Activated CD8-positive, alpha-beta T cell treated with anti-CD3 and anti-CD28 coated beads for 36 hours (primary cell): ENCODE results near the gene TAF5. TPM values are rescaled to one million over a fixed set of nuclear protein-coding genes. Genes with fewer than 3 reads are reported as not detected.
A peak's percentile ranks its signal among the peaks of the same experiment; 100 is the strongest.

Source experiments
- ATAC-seq: fragments of 200-7000 bp; cut with Tn5 transposase; one replicate; pipeline ENCODE4 v1.10.0; 2021; ENCODE audit warnings: mild to moderate bottlenecking, moderate library complexity
- CTCF ChIA-PET: fragments of 350-600 bp; sonication (Branson Sonifier 250); formaldehyde crosslinking; loops from one replicate; lab custom pipeline; 2021; ENCODE audit warnings: antibody characterized with exemption; lab: Charles Lee
- POLR2A ChIA-PET: fragments of 350-600 bp; sonication (Branson Sonifier 250); formaldehyde crosslinking; loops from one replicate; lab custom pipeline; 2021; ENCODE audit warnings: antibody characterized with exemption; lab: Charles Lee
- DNase-seq: peaks from one replicate; pipeline ENCODE4 v3.0.0-alpha.2; 2020
- H3K27ac Mint-ChIP-seq: one replicate; pipeline ENCODE4 v1.8.0; 2021; ENCODE audit warnings: mild to moderate bottlenecking, mixed read lengths
- H3K27me3 Mint-ChIP-seq: one replicate; pipeline ENCODE4 v1.8.0; 2021; ENCODE audit warnings: mixed read lengths
- H3K36me3 Mint-ChIP-seq: one replicate; pipeline ENCODE4 v1.8.0; 2021; ENCODE audit warnings: low read depth, mixed read lengths
- H3K4me1 Mint-ChIP-seq: one replicate; pipeline ENCODE4 v1.8.0; 2021; ENCODE audit warnings: low read depth, mixed read lengths
- H3K4me3 Mint-ChIP-seq: one replicate; pipeline ENCODE4 v1.8.0; 2021; ENCODE audit warnings: mild to moderate bottlenecking, moderate library complexity, mixed read lengths
- H3K9me3 Mint-ChIP-seq: one replicate; pipeline ENCODE4 v1.8.0; 2021; ENCODE audit warnings: mixed read lengths
- intact Hi-C: fragments of 100-400 bp; cut with micrococcal nuclease; formaldehyde crosslinking; loops from one replicate; pipeline ENCODE4 v1.10.0; 2022
- microRNA-seq: library from miRNA; unstranded; fragments of <30 nt; microRNA quantifications from one replicate; pipeline ENCODE4 v1.2.0, GENCODE V29; 2022; ENCODE audit warnings: borderline microRNAs expressed, borderline replicate concordance
- total RNA-seq, 2 experiments: library from RNA; stranded (reverse); gene quantifications; one replicate each; pipeline ENCODE4 v1.2.3, GENCODE V29; 2021
- TF ChIP-seq, protein P1 (sequence below): fragments of 200-600 bp; IDR thresholded peaks from one replicate; pipeline ENCODE4 v1.8.0; 2022; ENCODE audit warnings: antibody characterized with exemption, mild to moderate bottlenecking

TAF5 gene
- total RNA-seq, 2 experiments from 2014 or later, result 11.1 to 13.0 TPM

DNA sequence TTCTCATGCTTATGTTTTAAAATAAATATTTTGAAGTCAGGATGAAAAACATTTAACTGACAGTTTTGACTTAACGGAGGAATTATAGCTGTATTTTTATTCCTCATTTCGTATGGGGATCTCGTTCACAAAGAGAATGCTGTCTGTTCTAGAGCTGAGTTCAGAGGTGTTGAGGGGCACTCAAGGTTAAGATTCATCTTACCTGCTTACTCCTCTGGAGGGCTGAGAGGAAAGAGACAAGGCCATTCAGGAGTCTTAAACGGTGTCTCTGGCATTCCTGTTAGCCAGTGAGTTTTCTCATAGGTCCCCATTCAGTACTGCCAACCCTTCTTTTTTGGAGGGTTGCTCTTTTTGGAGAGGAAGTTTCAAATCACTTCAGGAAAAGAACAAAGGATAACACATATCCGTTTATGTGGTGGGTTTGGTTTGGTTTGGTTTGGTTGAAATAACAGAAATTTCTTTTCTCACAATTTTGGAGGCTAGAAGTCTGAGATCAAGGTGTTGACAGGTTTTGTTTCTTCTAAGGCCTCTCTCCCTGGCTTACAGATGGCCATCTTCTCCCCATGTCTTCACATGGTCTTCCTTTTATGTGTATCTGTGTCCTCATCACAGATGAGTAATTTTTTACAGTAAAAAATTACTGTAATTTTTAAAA, 61.3 kb downstream of the TAF5 start:
- Mint-ChIP-seq H3K36me3 (peaks cover 64% of the 10 kb centered on the region), H3K4me1 (peaks cover 36% of the 10 kb centered on the region), H3K27ac (peak overlapping the region; percentile 75), H3K9me3 (no peaks in the 10 kb centered on the region), H3K27me3 (no peaks in the 10 kb centered on the region), H3K4me3 (no peak overlapping the region)
- intact Hi-C loops, result no loop called here
- ATAC-seq (peak; percentile 13), DNase-seq (no peak)
- TF ChIP-seq, protein P1, sequence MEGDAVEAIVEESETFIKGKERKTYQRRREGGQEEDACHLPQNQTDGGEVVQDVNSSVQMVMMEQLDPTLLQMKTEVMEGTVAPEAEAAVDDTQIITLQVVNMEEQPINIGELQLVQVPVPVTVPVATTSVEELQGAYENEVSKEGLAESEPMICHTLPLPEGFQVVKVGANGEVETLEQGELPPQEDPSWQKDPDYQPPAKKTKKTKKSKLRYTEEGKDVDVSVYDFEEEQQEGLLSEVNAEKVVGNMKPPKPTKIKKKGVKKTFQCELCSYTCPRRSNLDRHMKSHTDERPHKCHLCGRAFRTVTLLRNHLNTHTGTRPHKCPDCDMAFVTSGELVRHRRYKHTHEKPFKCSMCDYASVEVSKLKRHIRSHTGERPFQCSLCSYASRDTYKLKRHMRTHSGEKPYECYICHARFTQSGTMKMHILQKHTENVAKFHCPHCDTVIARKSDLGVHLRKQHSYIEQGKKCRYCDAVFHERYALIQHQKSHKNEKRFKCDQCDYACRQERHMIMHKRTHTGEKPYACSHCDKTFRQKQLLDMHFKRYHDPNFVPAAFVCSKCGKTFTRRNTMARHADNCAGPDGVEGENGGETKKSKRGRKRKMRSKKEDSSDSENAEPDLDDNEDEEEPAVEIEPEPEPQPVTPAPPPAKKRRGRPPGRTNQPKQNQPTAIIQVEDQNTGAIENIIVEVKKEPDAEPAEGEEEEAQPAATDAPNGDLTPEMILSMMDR, result no peak
- CTCF ChIA-PET, result no interaction called here
- POLR2A ChIA-PET, result interaction anchor here (1.0 kb wide), 1 partner anchor 9 kb away, joined by 3 read pairs; no protein-coding TSS in a partner anchor

DNA sequence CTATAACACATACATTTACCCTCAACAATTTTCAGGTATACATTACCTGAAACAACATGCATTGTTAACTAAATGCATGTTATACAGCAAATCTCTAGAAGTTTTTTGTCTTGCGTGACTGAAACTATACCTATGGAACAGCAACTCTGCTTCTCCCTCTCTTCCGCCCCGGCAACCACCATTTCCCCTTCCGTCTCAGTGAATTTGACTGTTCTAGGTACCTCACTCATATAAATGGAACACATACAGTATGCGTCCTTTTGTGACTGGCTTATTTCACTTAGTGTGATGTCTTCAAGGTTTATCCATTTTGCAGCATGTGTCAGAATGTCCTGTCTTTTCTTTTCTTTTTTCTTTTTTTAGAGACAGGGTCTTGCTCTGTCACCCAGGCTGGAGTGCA, 61.9 kb downstream of the TAF5 start:
- ChIA-PET POLR2A (no interaction called here), CTCF (interaction anchor here (0.8 kb wide), 1 partner anchor 51 kb away, joined by 3 read pairs; no protein-coding TSS in a partner anchor)
- no peak overlapping the region for H3K4me3 Mint-ChIP-seq
- intact Hi-C loops, result no loop called here
- H3K4me1 Mint-ChIP-seq, result peaks cover 36% of the 10 kb centered on the region
- ATAC-seq, result peak; percentile 58
- peak overlapping the region; percentile 55 for H3K27ac Mint-ChIP-seq
- H3K36me3 Mint-ChIP-seq, result peaks cover 58% of the 10 kb centered on the region
- H3K9me3 Mint-ChIP-seq, result no peaks in the 10 kb centered on the region
- TF ChIP-seq, protein P1, result no peak
- peak; percentile 36 for DNase-seq
- H3K27me3 Mint-ChIP-seq, result no peaks in the 10 kb centered on the region

- intact Hi-C loops, result no loop called here
- Mint-ChIP-seq H3K27ac (no peak overlapping the region), H3K9me3 (no peaks in the 10 kb centered on the region), H3K36me3 (peaks cover 53% of the 10 kb centered on the region), H3K4me1 (peaks cover 36% of the 10 kb centered on the region), H3K4me3 (no peak overlapping the region), H3K27me3 (no peaks in the 10 kb centered on the region)
- POLR2A ChIA-PET, result interaction anchor here (0.6 to 1.1 kb wide), 2 partner anchors 19 to 34 kb away, joined by 3 read pairs; no protein-coding TSS in a partner anchor
- DNase-seq (no peak), ATAC-seq (no peak)
- CTCF ChIA-PET, result interaction anchor here (1.0 to 1.3 kb wide), 2 partner anchors 11 to 53 kb away, joined by 3 to 4 read pairs; no protein-coding TSS in a partner anchor
- TF ChIP-seq, protein P1, result no peak
Measured at GRCh38 chr10:103431902-103432301, 64.1 kb downstream of the TAF5 start.

GRCh38 chr10:103433858-103434257, 66.1 kb downstream of the TAF5 start:
- Mint-ChIP-seq H3K9me3 (no peaks in the 10 kb centered on the region), H3K27ac (no peak overlapping the region), H3K4me3 (no peak overlapping the region), H3K36me3 (peaks cover 51% of the 10 kb centered on the region), H3K27me3 (no peaks in the 10 kb centered on the region), H3K4me1 (peaks cover 19% of the 10 kb centered on the region)
- CTCF ChIA-PET, result interaction anchor here (0.8 to 0.9 kb wide), 2 partner anchors 18 to 53 kb away, joined by 3 read pairs; no protein-coding TSS in a partner anchor
- POLR2A ChIA-PET, result interaction anchor here (1.0 kb wide), 1 partner anchor 16 kb away, joined by 3 read pairs; no protein-coding TSS in a partner anchor
- intact Hi-C loops, result no loop called here
- TF ChIP-seq, protein P1, result no peak
- ATAC-seq (no peak), DNase-seq (no peak)

Small RNA genes within 50 kb of the gene (microRNA-seq; reads per million reads assigned to microRNA genes)
- gene MIR1307, result 2,374 reads per million, percentile 93 among the genes with 10 or more reads in this experiment

Other genes starting within 250 kb of the TAF5 start
- 10 to 100 TPM; 39.1 to 43.0 TPM for gene NT5C2, start 174.7 kb upstream of the TAF5 start, total RNA-seq
- gene RPEL1, start 122.1 kb upstream of the TAF5 start, total RNA-seq, result not detected
- under 1 TPM; 0.25 to 0.27 TPM for gene INA, start 90.8 kb upstream of the TAF5 start, total RNA-seq
- 10 to 100 TPM; 13.3 to 14.5 TPM for gene PCGF6, start 16.8 kb upstream of the TAF5 start, total RNA-seq
- 100 to 1,000 TPM; 404 to 425 TPM for gene ATP5MK, start 28.5 kb downstream of the TAF5 start, total RNA-seq
- 10 to 100 TPM; 63.7 to 68.8 TPM for gene PDCD11, start 28.6 kb downstream of the TAF5 start, total RNA-seq
- gene CALHM2, start 84.4 kb downstream of the TAF5 start, total RNA-seq, result 1 to 10 TPM; 7.6 to 9.5 TPM
- gene CALHM1, start 90.9 kb downstream of the TAF5 start, total RNA-seq, result not detected
- gene CALHM3, start 111.3 kb downstream of the TAF5 start, total RNA-seq, result not detected
- 1 to 10 TPM; 1.7 to 1.9 TPM for gene NEURL1, start 125.7 kb downstream of the TAF5 start, total RNA-seq